Iris pigment epithelial cell (primary cell): Measurements from ENCODE around the gene CWF19L2.

Experiments used
- DNase-seq: peaks from one replicate; pipeline ENCODE4 v3.0.0-alpha.2; 2011; ENCODE audit warnings: low read depth

Gene CWF19L2

GRCh38 chr11:107293677-107294344 lies 163.8 kb downstream of the CWF19L2 start:
- DNase-seq = no peak

DNA sequence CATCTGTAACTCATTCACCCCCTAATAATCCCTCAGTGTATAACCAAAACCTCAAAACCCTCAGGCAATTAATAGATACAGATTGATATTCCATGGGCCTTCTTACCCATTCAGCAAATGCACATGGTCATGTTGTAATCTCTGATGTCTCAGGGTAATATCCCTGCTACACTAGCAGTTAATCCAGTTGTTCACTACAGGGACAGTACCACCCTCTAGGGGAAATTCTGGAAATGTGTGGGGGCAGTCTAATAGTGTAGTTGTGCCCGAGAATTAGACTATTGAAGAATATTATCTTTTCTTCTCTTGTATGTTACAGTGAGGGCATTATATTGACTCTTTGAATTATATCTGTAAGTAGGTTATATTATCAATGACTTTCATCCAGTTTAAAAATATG lies 175.4 kb downstream of the CWF19L2 start:
- no peak for DNase-seq
